GM21529 (cell line): ENCODE data around the gene C3orf52.
"Not testable (repeated sequence)": the region's sequence is repeated elsewhere in the genome, so short reads cannot be mapped to it uniquely, and the experiment has no call there.

ENCODE experiments used
- ATAC-seq: cut with Tn5 transposase; IDR thresholded peaks from one replicate; pipeline ENCODE4 v1.9.1; 2021; ENCODE audit not compliant: unreplicated experiment

The C3orf52 gene

GRCh38 chr3:112086076-112086854 is at the start of gene C3orf52:
Gene C3orf52, plus strand, starts transcription at chr3:112086389. Its CDS starts 19 bp downstream, at chr3:112086408.
- peak; percentile 87 for ATAC-seq

- not testable (repeated sequence) for ATAC-seq
Observed at GRCh38 chr3:112037194-112037593, 49.0 kb upstream of the C3orf52 start.

- ATAC-seq: peak; percentile 63
Observed at GRCh38 chr3:112038863-112039262, 47.3 kb upstream of the C3orf52 start.

- no peak for ATAC-seq
Observed at GRCh38 chr3:112041321-112041720, 44.9 kb upstream of the C3orf52 start.

- ATAC-seq: no peak
Observed at GRCh38 chr3:112042842-112043280, 43.3 kb upstream of the C3orf52 start.

- ATAC-seq: peak; percentile 90
Observed at GRCh38 chr3:112043621-112044201, 42.5 kb upstream of the C3orf52 start.

- no peak for ATAC-seq
Observed at GRCh38 chr3:112046599-112046998, 39.6 kb upstream of the C3orf52 start.

- ATAC-seq: no peak
Observed at GRCh38 chr3:112047264-112047663, 38.9 kb upstream of the C3orf52 start.

- ATAC-seq: no peak
Observed at GRCh38 chr3:112048911-112049310, 37.3 kb upstream of the C3orf52 start.

GRCh38 chr3:112053229-112053628 is 33.0 kb upstream of the C3orf52 start:
- ATAC-seq: no peak

GRCh38 chr3:112056451-112056929 is 29.7 kb upstream of the C3orf52 start:
- no peak for ATAC-seq

- ATAC-seq: no peak
Observed at GRCh38 chr3:112059497-112059896, 26.7 kb upstream of the C3orf52 start.

- ATAC-seq: no peak
Observed at GRCh38 chr3:112061152-112061551, 25.0 kb upstream of the C3orf52 start.

- not testable (repeated sequence) for ATAC-seq
Observed at GRCh38 chr3:112072387-112073060, 13.7 kb upstream of the C3orf52 start.

- no peak for ATAC-seq
Observed at GRCh38 chr3:112074006-112074405, 12.2 kb upstream of the C3orf52 start.

GRCh38 chr3:112074616-112075497 is 11.3 kb upstream of the C3orf52 start:
- peak; percentile 88 for ATAC-seq

GRCh38 chr3:112078125-112079083 is 7.8 kb upstream of the C3orf52 start:
- ATAC-seq: no peak

- no peak for ATAC-seq
Observed at GRCh38 chr3:112083239-112083638, 3.0 kb upstream of the C3orf52 start.

GRCh38 chr3:112084980-112085705 is 1.0 kb upstream of the C3orf52 start:
- ATAC-seq: no peak
